Cardiac muscle cell (in vitro differentiated cells and primary cell): Measurements from ENCODE around the gene LDLRAP1. TPM values are rescaled to one million over a fixed set of nuclear protein-coding genes. Genes with fewer than 3 reads are reported as not detected.

Experiments
- DNase-seq, 2 donors: peaks; one replicate each; pipeline versions ENCODE4 v3.0.0 to v3.0.0-alpha.2; 2010 to 2017; ENCODE audit warnings: low read depth in 1 of 2, low spot score in 1 of 2
- H3K27ac ChIP-seq: fragments of 200-600 bp; sonication (generic); 2 replicates; pipeline ENCODE4 v1.5.1; 2016
- H3K27me3 ChIP-seq: fragments of 200-600 bp; sonication (generic); 2 replicates; pipeline ENCODE4 v1.6.0; 2016; ENCODE audit warnings: control low read depth
- H3K36me3 ChIP-seq: fragments of 200-600 bp; sonication (generic); 2 replicates; pipeline ENCODE4 v1.5.1; 2016; ENCODE audit warnings: control low read depth
- H3K4me1 ChIP-seq: fragments of 200-600 bp; sonication (generic); 2 replicates; pipeline ENCODE4 v1.8.1; 2017; ENCODE audit warnings: low read depth, mild to moderate bottlenecking, mixed run types
- H3K4me3 ChIP-seq: fragments of 200-600 bp; sonication (generic); 2 replicates; pipeline ENCODE4 v1.5.1; 2016; ENCODE audit warnings: mild to moderate bottlenecking
- H3K9me3 ChIP-seq: fragments of 200-600 bp; sonication (generic); 2 replicates; pipeline ENCODE4 v1.5.1; 2017; ENCODE audit warnings: low read depth, mild to moderate bottlenecking, control low read depth
- polyA plus RNA-seq: library from polyadenylated mRNA; unstranded; fragments of >200 nt; fragmentation: Nextera tagmentation; extraction: Ambion mirVana; gene quantifications from 2 replicates; pipeline ENCODE4 v1.2.1, GENCODE V29; 2016
- total RNA-seq: library from RNA; depleted of rRNA; stranded (reverse); fragments of >200 nt; gene quantifications from 2 replicates; pipeline ENCODE4 v1.2.3, GENCODE V29; 2016
- TF ChIP-seq, protein P1 (sequence below): IDR thresholded peaks from 2 replicates; pipeline ENCODE4 v1.5.1; 2012; ENCODE audit warnings: low read depth, mild to moderate bottlenecking, low read length

LDLRAP1 gene
- total and polyA plus RNA-seq, 2 experiments from 2014 or later, result 16.4 to 21.8 TPM

DNA sequence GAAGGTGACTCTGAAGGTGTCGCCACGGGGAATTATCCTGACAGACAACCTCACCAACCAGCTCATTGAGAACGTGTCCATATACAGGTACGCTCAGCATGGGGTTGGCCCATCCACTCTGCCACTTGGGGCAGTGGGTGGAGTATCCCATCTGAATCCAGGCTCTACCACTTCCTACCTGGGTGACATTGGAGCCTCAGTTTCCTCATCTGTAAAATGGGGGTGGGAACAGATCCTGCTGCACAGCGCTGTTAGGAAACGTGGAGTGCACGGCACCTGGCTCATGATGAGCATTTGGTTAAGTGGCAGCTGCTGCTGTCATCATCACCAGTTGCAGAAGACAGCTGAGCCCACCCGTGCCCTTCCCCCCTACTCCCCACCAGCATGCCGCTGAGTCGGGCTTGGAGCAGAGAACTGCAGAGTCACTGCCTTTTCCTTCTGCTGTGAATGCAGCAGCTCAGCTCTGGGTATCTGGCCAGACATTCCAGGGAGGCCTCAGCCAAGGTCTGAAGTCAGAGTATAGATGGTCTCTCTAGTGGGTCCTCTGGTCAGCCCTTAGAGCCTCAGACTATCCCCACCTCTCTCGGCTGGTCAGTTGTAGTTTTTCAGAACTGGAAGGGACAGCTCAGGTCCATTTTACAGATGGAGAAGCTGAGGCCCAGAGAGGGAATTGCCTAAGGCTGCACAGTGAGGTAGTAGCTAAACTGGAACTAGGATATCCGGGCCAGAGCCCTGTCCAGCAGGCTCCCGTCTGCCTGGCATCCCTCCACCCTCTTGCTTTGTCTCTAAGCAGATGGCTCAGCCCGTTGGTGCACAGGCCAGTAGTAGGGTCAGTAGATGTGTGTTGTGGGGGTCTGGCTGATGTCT is 11.7 kb downstream of the LDLRAP1 start:
- TF ChIP-seq, protein P1, sequence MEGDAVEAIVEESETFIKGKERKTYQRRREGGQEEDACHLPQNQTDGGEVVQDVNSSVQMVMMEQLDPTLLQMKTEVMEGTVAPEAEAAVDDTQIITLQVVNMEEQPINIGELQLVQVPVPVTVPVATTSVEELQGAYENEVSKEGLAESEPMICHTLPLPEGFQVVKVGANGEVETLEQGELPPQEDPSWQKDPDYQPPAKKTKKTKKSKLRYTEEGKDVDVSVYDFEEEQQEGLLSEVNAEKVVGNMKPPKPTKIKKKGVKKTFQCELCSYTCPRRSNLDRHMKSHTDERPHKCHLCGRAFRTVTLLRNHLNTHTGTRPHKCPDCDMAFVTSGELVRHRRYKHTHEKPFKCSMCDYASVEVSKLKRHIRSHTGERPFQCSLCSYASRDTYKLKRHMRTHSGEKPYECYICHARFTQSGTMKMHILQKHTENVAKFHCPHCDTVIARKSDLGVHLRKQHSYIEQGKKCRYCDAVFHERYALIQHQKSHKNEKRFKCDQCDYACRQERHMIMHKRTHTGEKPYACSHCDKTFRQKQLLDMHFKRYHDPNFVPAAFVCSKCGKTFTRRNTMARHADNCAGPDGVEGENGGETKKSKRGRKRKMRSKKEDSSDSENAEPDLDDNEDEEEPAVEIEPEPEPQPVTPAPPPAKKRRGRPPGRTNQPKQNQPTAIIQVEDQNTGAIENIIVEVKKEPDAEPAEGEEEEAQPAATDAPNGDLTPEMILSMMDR, result no peak
- Histone ChIP-seq H3K27ac (no peak overlapping the region), H3K4me3 (no peak overlapping the region), H3K36me3 (peaks cover 3% of the 10 kb centered on the region), H3K9me3 (no peaks in the 10 kb centered on the region), H3K27me3 (no peaks in the 10 kb centered on the region), H3K4me1 (no peaks in the 10 kb centered on the region)
- peak in 1 of 2 donors; percentile 24 for DNase-seq

DNA sequence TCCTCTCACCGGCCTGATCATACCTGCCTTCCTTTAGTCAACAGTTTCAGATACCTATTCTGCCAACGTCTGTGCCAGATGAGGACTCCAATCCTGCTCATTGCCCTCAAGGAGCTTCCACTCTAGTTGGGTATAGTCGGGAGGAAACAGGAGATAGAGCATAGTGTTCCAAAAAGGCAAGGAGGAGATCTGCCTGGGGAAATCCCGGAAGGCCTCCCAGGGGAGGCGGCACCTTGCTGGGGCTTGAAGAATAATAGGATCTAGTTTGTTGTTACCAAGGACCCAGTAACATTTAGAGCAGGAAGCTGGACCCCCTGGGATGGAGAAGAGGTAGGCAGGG is 12.3 kb downstream of the LDLRAP1 start:
- TF ChIP-seq, protein P1, result no peak
- Histone ChIP-seq H3K36me3 (peaks cover 3% of the 10 kb centered on the region), H3K4me1 (no peaks in the 10 kb centered on the region), H3K27me3 (no peaks in the 10 kb centered on the region), H3K9me3 (no peaks in the 10 kb centered on the region), H3K4me3 (no peak overlapping the region), H3K27ac (no peak overlapping the region)
- DNase-seq, result no peak

DNA sequence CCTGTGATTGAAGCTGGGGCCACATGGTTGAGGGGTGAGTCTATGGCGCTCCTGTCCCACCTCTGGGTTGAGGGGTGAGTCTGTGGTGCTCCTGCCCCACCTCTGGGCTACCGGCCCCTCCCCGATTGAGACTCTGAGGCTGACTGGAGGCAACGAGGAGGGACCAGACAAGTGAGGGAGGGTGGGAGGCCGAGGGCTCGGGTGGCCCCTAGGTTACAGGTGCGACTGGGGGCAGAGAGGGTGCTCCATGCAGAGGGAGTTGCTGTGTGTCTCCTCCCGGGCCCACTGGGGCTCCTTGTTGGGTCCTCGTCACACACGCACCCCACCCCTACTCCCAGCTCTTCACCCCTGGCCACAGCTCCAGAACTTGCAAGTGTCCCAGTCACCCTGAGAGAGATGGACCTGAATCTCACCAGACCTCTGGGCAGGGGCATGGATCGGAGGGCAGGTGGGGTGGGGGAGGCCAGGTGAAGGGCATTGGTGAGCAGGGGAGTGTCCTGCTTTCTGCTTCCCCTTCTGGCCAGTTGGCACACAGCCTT is 12.8 kb downstream of the LDLRAP1 start:
- Histone ChIP-seq H3K27ac (no peak overlapping the region), H3K36me3 (peaks cover 3% of the 10 kb centered on the region), H3K4me3 (no peak overlapping the region), H3K4me1 (no peaks in the 10 kb centered on the region), H3K27me3 (no peaks in the 10 kb centered on the region), H3K9me3 (no peaks in the 10 kb centered on the region)
- TF ChIP-seq, protein P1, result no peak
- no peak for DNase-seq

DNA sequence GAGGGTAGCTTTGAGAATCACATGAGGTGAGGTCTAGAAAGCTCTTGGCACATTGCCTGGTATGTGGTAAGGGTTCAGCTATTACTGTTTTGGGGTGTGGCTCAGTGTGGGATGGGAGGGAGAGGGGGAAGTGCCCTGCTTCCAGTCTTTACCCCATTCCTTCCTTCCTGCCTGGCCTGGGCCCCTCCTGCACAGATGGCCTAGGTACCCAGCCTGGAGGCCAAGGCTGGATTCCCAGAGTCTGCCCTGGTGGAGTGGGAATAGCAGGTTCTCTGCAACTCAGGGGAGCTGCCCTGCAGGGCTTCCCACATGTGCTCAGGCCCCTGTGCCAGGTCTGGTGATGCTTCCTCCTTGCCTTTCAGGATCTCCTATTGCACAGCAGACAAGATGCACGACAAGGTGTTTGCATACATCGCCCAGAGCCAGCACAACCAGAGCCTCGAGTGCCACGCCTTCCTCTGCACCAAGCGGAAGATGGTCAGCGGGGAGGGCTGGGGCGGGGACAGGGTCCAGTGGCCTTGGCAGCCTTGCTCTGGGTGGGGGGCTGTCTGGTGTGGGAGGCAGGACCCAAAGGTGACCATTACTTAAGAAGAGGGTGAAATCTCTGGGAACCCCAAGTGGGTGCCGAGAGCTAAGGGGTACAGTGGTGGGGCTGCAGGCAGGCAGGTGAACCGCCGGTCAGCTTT is 13.5 kb downstream of the LDLRAP1 start:
- Histone ChIP-seq H3K27me3 (no peaks in the 10 kb centered on the region), H3K36me3 (peaks cover 3% of the 10 kb centered on the region), H3K4me3 (no peak overlapping the region), H3K27ac (no peak overlapping the region), H3K9me3 (no peaks in the 10 kb centered on the region), H3K4me1 (no peaks in the 10 kb centered on the region)
- DNase-seq, result peak in 1 of 2 donors; percentile 64
- TF ChIP-seq, protein P1, result no peak

DNA sequence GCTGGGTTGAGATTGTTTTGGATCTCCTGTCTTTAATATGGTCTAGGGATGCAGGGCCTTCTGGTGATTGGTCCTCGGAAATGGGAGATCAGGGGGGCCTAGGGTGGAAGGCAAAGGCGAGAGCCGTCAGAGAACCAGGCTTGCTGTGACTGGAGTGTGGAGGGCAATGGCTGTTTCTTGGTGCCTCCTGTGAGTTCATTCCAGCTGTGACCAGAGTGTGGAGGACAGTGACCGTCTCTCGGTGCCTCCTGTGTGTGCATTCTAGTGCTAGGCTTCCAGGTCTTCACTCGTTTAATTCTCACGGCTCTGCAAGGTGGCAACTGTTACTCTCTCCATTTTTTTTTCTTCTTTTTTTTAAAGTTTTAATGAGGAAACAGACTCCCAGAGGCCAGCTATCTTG is 14.1 kb downstream of the LDLRAP1 start:
- no peak overlapping the region for H3K4me3 ChIP-seq
- H3K27ac ChIP-seq, result no peak overlapping the region
- H3K9me3 ChIP-seq, result no peaks in the 10 kb centered on the region
- H3K36me3 ChIP-seq, result peaks cover 3% of the 10 kb centered on the region
- TF ChIP-seq, protein P1, result no peak
- DNase-seq, result no peak
- no peaks in the 10 kb centered on the region for H3K27me3 ChIP-seq
- no peaks in the 10 kb centered on the region for H3K4me1 ChIP-seq
